ENCODE measurements around the gene BOC. TPM values are rescaled to one million over a fixed set of nuclear protein-coding genes. Genes with fewer than 3 reads are reported as not detected.

BOC gene
- total and polyA plus RNA-seq, 2 of the 8 experiments (the other 6 are each of a cell fraction or from before 2014, with no cell fraction given) = 6.9 to 9.3 TPM

DNA sequence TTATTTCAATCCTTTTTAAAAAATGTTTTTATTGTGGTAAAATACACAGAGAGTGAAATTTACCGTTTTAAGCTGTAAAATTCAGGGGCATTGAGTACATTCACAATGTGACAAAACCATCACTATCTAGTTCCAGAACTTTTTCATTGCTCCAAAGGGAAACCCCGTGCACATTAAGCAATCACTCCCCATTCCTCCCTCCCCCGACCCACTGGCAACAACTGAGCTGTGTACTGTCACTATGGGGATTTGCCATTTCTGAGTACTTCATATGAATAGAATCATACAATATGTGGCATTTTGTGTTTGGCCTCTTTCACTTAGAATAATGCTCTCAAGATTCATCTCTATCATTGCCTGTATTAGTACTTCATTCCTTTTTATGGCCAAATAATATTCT lies 45.5 kb upstream of the BOC start:
- peaks cover 2 to 16% (median 9%) of the 10 kb centered on the region in 4 experiments; a peak in 6 of 7 replicates for H3K4me1 ChIP-seq (replicated peaks in 1 of 4; ENCODE audit: control insufficient read depth in 3 of 4, insufficient read depth in 4 of 4, low read length in 3 of 4)
- H2BK12ac ChIP-seq (ENCODE audit: low read depth, low read length) = no peak overlapping the region
- H3K4me3 ChIP-seq (ENCODE audit: extremely low read depth in 1 of 4, insufficient read depth in 2 of 4, low read depth in 3 of 4, low read length in 4 of 4) = no peak overlapping the region
- H2BK5ac ChIP-seq (ENCODE audit: low read depth, low read length) = no peak overlapping the region
- FAIRE-seq (no peak), DNase-seq (ENCODE audit: low read depth in 1 of 2, low spot score in 2 of 2) (no peak)
- no peak overlapping the region for H2BK120ac ChIP-seq (replicated peaks; ENCODE audit: low read depth, low read length)
- no peak overlapping the region for H2BK20ac ChIP-seq (ENCODE audit: low read length)
- no peaks in the 10 kb centered on the region for H3K79me2 ChIP-seq (ENCODE audit: control insufficient read depth in 1 of 2, insufficient read depth in 2 of 2, low read length in 2 of 2)
- H3K9me3 ChIP-seq (ENCODE audit: insufficient read depth in 2 of 2, low read depth in 1 of 2, low read length in 1 of 2) = no peaks in the 10 kb centered on the region
- H3K14ac ChIP-seq (ENCODE audit: insufficient read length) = no peak overlapping the region
- no peak overlapping the region for H4K5ac ChIP-seq (ENCODE audit: insufficient read length, low read depth, low read length)
- H3K27ac ChIP-seq (ENCODE audit: low read depth, low read length) = no peak overlapping the region
- H3K23ac ChIP-seq (ENCODE audit: insufficient read length) = no peak overlapping the region
- H3K4ac ChIP-seq (replicated peaks; ENCODE audit: insufficient read length, low read depth, low read length) = no peak overlapping the region
- H2AK5ac ChIP-seq (ENCODE audit: low read depth, low read length) = no peak overlapping the region
- ChIA-PET CTCF (ENCODE audit: partially characterized antibody) (interaction anchor here (0.6 to 1.0 kb wide), 5 partner anchors 58 to 631 kb away, joined by 3 to 4 read pairs (median 3); no protein-coding TSS in a partner anchor), POLR2A (ENCODE audit: partially characterized antibody) (no interaction called here)
- no peaks in the 10 kb centered on the region for H3K79me1 ChIP-seq (ENCODE audit: low read depth, low read length)
- H3K4me2 ChIP-seq (ENCODE audit: insufficient read depth in 1 of 2, low read depth in 2 of 2, low read length in 2 of 2) = no peak overlapping the region
- H4K91ac ChIP-seq (replicated peaks; ENCODE audit: insufficient read length, low read length) = no peak overlapping the region
- H3K23me2 ChIP-seq (ENCODE audit: low read depth, low read length) = no peaks in the 10 kb centered on the region; the same call in 1 of the 2 replicates
- no peak overlapping the region for H2BK15ac ChIP-seq (ENCODE audit: low read length)
- no peak overlapping the region for H3K9ac ChIP-seq (replicated peaks in 1 of 4; ENCODE audit: extremely low read depth in 1 of 4, low read depth in 3 of 4, low read length in 3 of 4)
- H3K56ac ChIP-seq (replicated peaks; ENCODE audit: insufficient read length, low read depth, low read length) = no peak overlapping the region
- no peaks in the 10 kb centered on the region for H4K20me1 ChIP-seq (replicated peaks in 1 of 2; ENCODE audit: control insufficient read depth in 1 of 2, insufficient read depth in 2 of 2, low read length in 2 of 2)
- H4K8ac ChIP-seq (ENCODE audit: extremely low read depth, insufficient read depth, low read length) = no peak overlapping the region
- TF ChIP-seq CBX8 (IDR thresholded peaks at IDR 0.05; ENCODE audit: borderline replicate concordance, low read depth, low read length) (no peak), KDM1A (IDR thresholded peaks at IDR 0.05; ENCODE audit: borderline replicate concordance, low read length) (no peak), TAF1 (IDR thresholded peaks at IDR 0.05; ENCODE audit: low read depth, low read length) (no peak), CEBPB (IDR thresholded peaks at IDR 0.05; ENCODE audit: low read depth, low read length) (peak; percentile 46; the same call in 1 of the 2 replicates)
- TF ChIP-seq, protein P1, sequence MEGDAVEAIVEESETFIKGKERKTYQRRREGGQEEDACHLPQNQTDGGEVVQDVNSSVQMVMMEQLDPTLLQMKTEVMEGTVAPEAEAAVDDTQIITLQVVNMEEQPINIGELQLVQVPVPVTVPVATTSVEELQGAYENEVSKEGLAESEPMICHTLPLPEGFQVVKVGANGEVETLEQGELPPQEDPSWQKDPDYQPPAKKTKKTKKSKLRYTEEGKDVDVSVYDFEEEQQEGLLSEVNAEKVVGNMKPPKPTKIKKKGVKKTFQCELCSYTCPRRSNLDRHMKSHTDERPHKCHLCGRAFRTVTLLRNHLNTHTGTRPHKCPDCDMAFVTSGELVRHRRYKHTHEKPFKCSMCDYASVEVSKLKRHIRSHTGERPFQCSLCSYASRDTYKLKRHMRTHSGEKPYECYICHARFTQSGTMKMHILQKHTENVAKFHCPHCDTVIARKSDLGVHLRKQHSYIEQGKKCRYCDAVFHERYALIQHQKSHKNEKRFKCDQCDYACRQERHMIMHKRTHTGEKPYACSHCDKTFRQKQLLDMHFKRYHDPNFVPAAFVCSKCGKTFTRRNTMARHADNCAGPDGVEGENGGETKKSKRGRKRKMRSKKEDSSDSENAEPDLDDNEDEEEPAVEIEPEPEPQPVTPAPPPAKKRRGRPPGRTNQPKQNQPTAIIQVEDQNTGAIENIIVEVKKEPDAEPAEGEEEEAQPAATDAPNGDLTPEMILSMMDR (IDR thresholded peaks at IDR 0.05; ENCODE audit: control extremely low read depth in 1 of 3, insufficient read depth in 1 of 3, low read depth in 1 of 3, low read length in 3 of 3) = no peak
- TF ChIP-seq, protein P2, sequence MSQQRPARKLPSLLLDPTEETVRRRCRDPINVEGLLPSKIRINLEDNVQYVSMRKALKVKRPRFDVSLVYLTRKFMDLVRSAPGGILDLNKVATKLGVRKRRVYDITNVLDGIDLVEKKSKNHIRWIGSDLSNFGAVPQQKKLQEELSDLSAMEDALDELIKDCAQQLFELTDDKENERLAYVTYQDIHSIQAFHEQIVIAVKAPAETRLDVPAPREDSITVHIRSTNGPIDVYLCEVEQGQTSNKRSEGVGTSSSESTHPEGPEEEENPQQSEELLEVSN (IDR thresholded peaks at IDR 0.05) = no peak
- 80% methylated on average over 3 of the region's 3 CpGs; no CpG with 5 or more reads in 1 of the 2 experiments for WGBS, 2 experiments (ENCODE audit: extremely low coverage in 1 of 2, insufficient coverage in 1 of 2, insufficient read length in 1 of 2, insufficient replicate concordance in 2 of 2, low coverage in 1 of 2, low lambda C conversion rate in 2 of 2, missing lambda C conversion rate in 1 of 2)
- no peak overlapping the region for H3K18ac ChIP-seq (ENCODE audit: extremely low read depth, low read length)
- H3K27me3 ChIP-seq (replicated peaks in 1 of 4; ENCODE audit: control insufficient read depth in 3 of 4, extremely low read depth in 1 of 4, insufficient read depth in 3 of 4, low read length in 3 of 4) = no peaks in the 10 kb centered on the region
- H2AFZ ChIP-seq (ENCODE audit: low read length) = no peak overlapping the region
- H3K36me3 ChIP-seq (ENCODE audit: control insufficient read depth in 2 of 4, insufficient read depth in 4 of 4, low read length in 3 of 4) = no peaks in the 10 kb centered on the region
